H1 (cell line): ENCODE data around the gene NACA. TPM values are rescaled to one million over a fixed set of nuclear protein-coding genes. Genes with fewer than 3 reads are reported as not detected.

Experiments
- CTCF ChIA-PET: fragments of 300-600 bp; sonication (Branson Sonifier 250); formaldehyde crosslinking; loops from one replicate; lab custom pipeline; 2021; ENCODE audit not compliant: partially characterized antibody; lab: Charles Lee
- POLR2A ChIA-PET: fragments of 300-600 bp; sonication (Branson Sonifier 250); formaldehyde crosslinking; loops from one replicate; lab custom pipeline; 2021; ENCODE audit warnings: inconsistent platforms; ENCODE audit not compliant: partially characterized antibody; lab: Charles Lee
- DNase-seq, 2 experiments: peaks; one replicate each; pipeline versions ENCODE4 v3.0.0 to v3.0.0-alpha.2; 2010 to 2022; ENCODE audit warnings: low spot score in 2 of 2, low read depth in 1 of 2, mixed read lengths in 1 of 2
- FAIRE-seq: peaks from 2 replicates; lab custom pipeline; 2011; peaks lifted over from hg19 to GRCh38; lab: Jason Lieb, UNC
- H2AFZ ChIP-seq: 2 replicates; pipeline ENCODE4 v1.8.1; 2012; ENCODE audit warnings: low read length, inconsistent platforms
- H2AK5ac ChIP-seq: 2 replicates; pipeline ENCODE4 v1.6.1; 2013; ENCODE audit warnings: low read depth, low read length
- H2BK120ac ChIP-seq: replicated peaks from 2 replicates; pipeline ENCODE3; 2013; ENCODE audit warnings: low read depth, low read length, inconsistent platforms
- H2BK12ac ChIP-seq: 2 replicates; pipeline ENCODE4 v1.6.1; 2013; ENCODE audit warnings: low read depth, low read length
- H2BK15ac ChIP-seq: 2 replicates; pipeline ENCODE4 v1.6.1; 2013; ENCODE audit warnings: low read length
- H2BK20ac ChIP-seq: 2 replicates; pipeline ENCODE4 v1.6.1; 2013; ENCODE audit warnings: low read length
- H2BK5ac ChIP-seq: 2 replicates; pipeline ENCODE4 v1.6.1; 2013; ENCODE audit warnings: low read depth, low read length
- H3K14ac ChIP-seq: 2 replicates; pipeline ENCODE4 v1.6.1; 2013; ENCODE audit warnings: inconsistent platforms; ENCODE audit not compliant: insufficient read length
- H3K18ac ChIP-seq: 2 replicates; pipeline ENCODE4 v1.6.1; 2013; ENCODE audit warnings: low read length; ENCODE audit errors: extremely low read depth
- H3K23ac ChIP-seq: 2 replicates; pipeline ENCODE4 v1.6.1; 2013; ENCODE audit warnings: inconsistent platforms; ENCODE audit not compliant: insufficient read length
- H3K23me2 ChIP-seq: 2 replicates; pipeline ENCODE4 v1.6.1; 2013; ENCODE audit warnings: low read depth, low read length
- H3K27ac ChIP-seq: 2 replicates; pipeline ENCODE4 v1.6.1; 2011; ENCODE audit warnings: low read depth, low read length, inconsistent platforms
- H3K27me3 ChIP-seq, 4 experiments: replicated peaks in 1 of 4; 1 replicate in 1 of 4; 2 replicates in 3 of 4; pipeline versions ENCODE4 v1.6.1 to v1.8.1; 2011 to 2013; ENCODE audit warnings: low read length in 3 of 4, mild to moderate bottlenecking in 3 of 4, inconsistent platforms in 2 of 4, mixed read lengths in 2 of 4, moderate library complexity in 1 of 4; ENCODE audit not compliant: control insufficient read depth in 3 of 4, insufficient read depth in 3 of 4; ENCODE audit errors: extremely low read depth in 1 of 4
- H3K36me3 ChIP-seq, 4 experiments: 2 replicates each; pipeline versions ENCODE4 v1.6.1 to v1.8.1; 2011 to 2013; ENCODE audit warnings: mild to moderate bottlenecking in 4 of 4, low read length in 3 of 4, moderate library complexity in 2 of 4, control low read depth in 1 of 4, inconsistent platforms in 1 of 4; ENCODE audit not compliant: insufficient read depth in 4 of 4, control insufficient read depth in 2 of 4
- H3K4ac ChIP-seq: replicated peaks from 2 replicates; pipeline ENCODE3; 2013; ENCODE audit warnings: low read length, low read depth, mixed read lengths, inconsistent platforms; ENCODE audit not compliant: insufficient read length
- H3K4me1 ChIP-seq, 4 experiments: replicated peaks in 1 of 4; 1 replicate in 1 of 4; 2 replicates in 3 of 4; pipeline versions ENCODE4 v1.6.1 to v1.8.1; 2011 to 2013; ENCODE audit warnings: low read length in 3 of 4, inconsistent platforms in 2 of 4, mixed read lengths in 1 of 4; ENCODE audit not compliant: insufficient read depth in 4 of 4, control insufficient read depth in 3 of 4
- H3K4me2 ChIP-seq, 2 experiments: 2 replicates each; pipeline versions ENCODE4 v1.6.1 to v1.8.1; 2011 to 2013; ENCODE audit warnings: low read depth in 2 of 2, low read length in 2 of 2, control low read depth in 1 of 2, inconsistent platforms in 1 of 2, mild to moderate bottlenecking in 1 of 2; ENCODE audit not compliant: insufficient read depth in 1 of 2
- H3K4me3 ChIP-seq, 4 experiments: fragments of 200-600, 300-600 bp in 1 of 4; sonication (generic), shearing (Covaris generic), sonication (Bioruptor Twin) in 1 of 4; 2 replicates each; pipeline versions ENCODE4 v1.5.1 to v1.8.1; 2011 to 2016; ENCODE audit warnings: low read length in 4 of 4, low read depth in 3 of 4, control low read depth in 2 of 4, inconsistent platforms in 2 of 4, mild to moderate bottlenecking in 2 of 4, mixed read lengths in 1 of 4, moderate library complexity in 1 of 4; ENCODE audit not compliant: insufficient read depth in 2 of 4; ENCODE audit errors: extremely low read depth in 1 of 4
- H3K56ac ChIP-seq: replicated peaks from 2 replicates; pipeline ENCODE3; 2013; ENCODE audit warnings: low read depth, mild to moderate bottlenecking, mixed read lengths, low read length, inconsistent platforms; ENCODE audit not compliant: insufficient read length
- H3K79me1 ChIP-seq: 2 replicates; pipeline ENCODE4 v1.6.1; 2013; ENCODE audit warnings: low read depth, low read length, control low read depth
- H3K79me2 ChIP-seq, 2 experiments: 2 replicates each; pipeline versions ENCODE4 v1.6.1 to v1.8.1; 2012 to 2013; ENCODE audit warnings: low read length in 2 of 2, mild to moderate bottlenecking in 2 of 2, inconsistent platforms in 1 of 2; ENCODE audit not compliant: insufficient read depth in 2 of 2, control insufficient read depth in 1 of 2
- H3K9ac ChIP-seq, 4 experiments: replicated peaks in 1 of 4; 1 replicate in 1 of 4; 2 replicates in 3 of 4; pipeline versions ENCODE4 v1.6.1 to v1.8.1; 2011 to 2013; ENCODE audit warnings: low read depth in 3 of 4, low read length in 3 of 4, control low read depth in 2 of 4, mild to moderate bottlenecking in 2 of 4, moderate library complexity in 2 of 4, inconsistent platforms in 1 of 4; ENCODE audit errors: extremely low read depth in 1 of 4
- H3K9me3 ChIP-seq, 2 experiments: 2 replicates each; pipeline versions ENCODE4 v1.6.1 to v1.8.1; 2012 to 2013; ENCODE audit warnings: mild to moderate bottlenecking in 2 of 2, moderate library complexity in 2 of 2, control low read depth in 1 of 2, inconsistent platforms in 1 of 2, low read depth in 1 of 2, low read length in 1 of 2, mixed read lengths in 1 of 2; ENCODE audit not compliant: insufficient read depth in 2 of 2
- H4K20me1 ChIP-seq, 2 experiments: replicated peaks in 1 of 2; 2 replicates each; pipeline versions ENCODE3 to v1.8.1; 2011 to 2013; ENCODE audit warnings: inconsistent platforms in 2 of 2, low read length in 2 of 2, mild to moderate bottlenecking in 1 of 2; ENCODE audit not compliant: insufficient read depth in 2 of 2, control insufficient read depth in 1 of 2
- H4K5ac ChIP-seq: 2 replicates; pipeline ENCODE4 v1.6.1; 2013; ENCODE audit warnings: low read length, low read depth, mixed read lengths, inconsistent platforms; ENCODE audit not compliant: insufficient read length
- H4K8ac ChIP-seq: 2 replicates; pipeline ENCODE4 v1.8.0; 2013; ENCODE audit warnings: mild to moderate bottlenecking, moderate library complexity, low read length, inconsistent platforms; ENCODE audit not compliant: insufficient read depth; ENCODE audit errors: extremely low read depth
- H4K91ac ChIP-seq: replicated peaks from 2 replicates; pipeline ENCODE3; 2013; ENCODE audit warnings: low read length, mixed read lengths, inconsistent platforms; ENCODE audit not compliant: insufficient read length
- WGBS, 2 experiments: shearing (Covaris generic) in 1 of 2; methylation state at CpG; one replicate each; pipeline versions ENCODE4 v1.1.6 to v1.1.7; 2013 to 2015; ENCODE audit warnings: low lambda C conversion rate in 2 of 2, mixed read lengths in 2 of 2, inconsistent platforms in 1 of 2, low coverage in 1 of 2, missing lambda C conversion rate in 1 of 2; ENCODE audit not compliant: insufficient replicate concordance in 2 of 2, insufficient coverage in 1 of 2, insufficient read length in 1 of 2; ENCODE audit errors: extremely low coverage in 1 of 2, missing lambda C conversion rate in 1 of 2; 5-methylcytosine and 5-hydroxymethylcytosine counted together
- polyA plus RNA-seq, 7 experiments: library from polyadenylated mRNA; depleted of rRNA in 3 of 7; stranded (reverse) in 5 of 7; unstranded in 2 of 7; fragments of >200 nt in 5 of 7; fragments of 200-250 nt in 2 of 7; gene quantifications; 1 replicate in 5 of 7; 2 replicates in 1 of 7; 4 replicates in 1 of 7; pipeline versions ENCODE4 v1.2.1 to v1.2.3, GENCODE V29; 2011 to 2013; ENCODE audit warnings: missing spikeins in 2 of 7, mixed read lengths in 2 of 7
- total RNA-seq: library from RNA; stranded (reverse); fragmentation: NEBNext Ultra II Directional; extraction: Animal tissue kit (Norgen Biotek cat#: 25700); gene quantifications from 2 replicates; pipeline ENCODE4 v1.2.1, GENCODE V29; 2021

Gene NACA
- total and polyA plus RNA-seq, 2 of the 8 experiments (the other 6 are each of a cell fraction or from before 2014, with no cell fraction given) = 511 to 1,063 TPM

GRCh38 chr12:56723352-56723751, 1.7 kb downstream of the NACA start:
- H3K4ac ChIP-seq = no peak overlapping the region
- H2BK12ac ChIP-seq = no peak overlapping the region
- no peak overlapping the region for H3K18ac ChIP-seq
- no peaks in the 10 kb centered on the region for H3K9me3 ChIP-seq
- H3K4me2 ChIP-seq = peak overlapping the region; percentile 74 to 96
- CTCF ChIA-PET = interaction anchor here (0.6 to 1.6 kb wide), 7 partner anchors 13 to 146 kb away, joined by 3 to 5 read pairs (median 3); no protein-coding TSS in a partner anchor
- H3K9ac ChIP-seq = peak overlapping the region in 1 of 4 experiments; percentile 100; a peak in 1 of 7 replicates
- peaks cover 13 to 38% (median 23%) of the 10 kb centered on the region in 4 experiments for H3K4me1 ChIP-seq
- peaks cover 35 to 36% of the 10 kb centered on the region in 2 experiments for H4K20me1 ChIP-seq
- H2AFZ ChIP-seq = no peak overlapping the region
- no peak overlapping the region for H2BK15ac ChIP-seq
- H3K79me1 ChIP-seq = peaks cover 22% of the 10 kb centered on the region
- no peak overlapping the region for H3K56ac ChIP-seq
- peak overlapping the region; percentile 75 to 100 (median 98) for H3K4me3 ChIP-seq
- no peak overlapping the region for H2BK20ac ChIP-seq
- H4K91ac ChIP-seq = no peak overlapping the region
- H3K14ac ChIP-seq = no peak overlapping the region
- POLR2A ChIA-PET = interaction anchor here (1.0 to 52.4 kb wide), 6 partner anchors 14 to 90 kb away, joined by 3 to 1406 read pairs (median 10); partner anchors contain the start of genes ATP5F1B, NACA, PRIM1 and PTGES3
- no peak overlapping the region for H3K23ac ChIP-seq
- H3K23me2 ChIP-seq = no peaks in the 10 kb centered on the region; the same call in none of the 2 replicates
- FAIRE-seq (no peak), DNase-seq (no peak)
- no peak overlapping the region for H2BK120ac ChIP-seq
- H3K27me3 ChIP-seq = no peaks in the 10 kb centered on the region
- peaks cover 47 to 66% of the 10 kb centered on the region in 2 experiments for H3K79me2 ChIP-seq
- no peak overlapping the region for H2BK5ac ChIP-seq
- H4K8ac ChIP-seq = no peak overlapping the region
- H3K27ac ChIP-seq = no peak overlapping the region
- no peak overlapping the region for H2AK5ac ChIP-seq
- no peak overlapping the region for H4K5ac ChIP-seq
- 68% methylated on average over 3 of the region's 3 CpGs; no CpG with 5 or more reads in 1 of the 2 experiments for WGBS, 2 experiments
- peaks cover 5 to 53% (median 24%) of the 10 kb centered on the region in 4 experiments; a peak in 6 of 8 replicates for H3K36me3 ChIP-seq
